Measurements from ENCODE around the gene LRRN3.

DNA sequence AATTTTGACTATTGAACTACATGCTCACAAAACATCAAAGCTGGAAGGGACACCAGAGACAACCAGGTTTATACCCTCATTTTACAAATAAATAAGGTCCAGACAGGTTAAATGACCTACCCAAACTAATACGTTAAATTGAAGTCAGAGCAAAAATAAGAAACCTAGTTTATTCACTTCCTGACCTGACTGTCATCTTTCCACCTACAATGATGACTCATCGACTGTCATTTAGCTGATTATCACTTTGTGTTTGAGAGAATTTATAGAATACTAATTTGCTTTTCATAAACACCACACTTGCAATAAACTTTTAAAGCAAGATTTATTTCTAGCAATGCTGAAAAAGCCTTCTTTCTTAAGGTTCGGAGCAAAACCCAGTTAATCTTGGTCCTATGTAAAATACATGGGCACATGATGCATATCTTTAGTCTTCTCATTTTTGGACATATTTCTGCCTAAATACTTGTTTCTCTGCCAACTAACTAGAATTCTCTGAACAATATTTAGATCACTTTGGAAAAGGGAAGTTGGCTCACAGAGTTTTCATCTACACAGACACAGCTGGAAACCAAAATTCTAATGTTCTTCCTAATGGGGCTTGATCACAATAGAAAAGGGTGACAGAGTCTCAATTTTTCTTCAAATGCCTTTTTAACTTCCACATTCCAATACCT is 16.7 kb upstream of the LRRN3 start:
- no peak for TF ChIP-seq JUNB (IDR thresholded peaks at IDR 0.05; ENCODE audit: unreplicated experiment)
- TF ChIP-seq, protein P1, sequence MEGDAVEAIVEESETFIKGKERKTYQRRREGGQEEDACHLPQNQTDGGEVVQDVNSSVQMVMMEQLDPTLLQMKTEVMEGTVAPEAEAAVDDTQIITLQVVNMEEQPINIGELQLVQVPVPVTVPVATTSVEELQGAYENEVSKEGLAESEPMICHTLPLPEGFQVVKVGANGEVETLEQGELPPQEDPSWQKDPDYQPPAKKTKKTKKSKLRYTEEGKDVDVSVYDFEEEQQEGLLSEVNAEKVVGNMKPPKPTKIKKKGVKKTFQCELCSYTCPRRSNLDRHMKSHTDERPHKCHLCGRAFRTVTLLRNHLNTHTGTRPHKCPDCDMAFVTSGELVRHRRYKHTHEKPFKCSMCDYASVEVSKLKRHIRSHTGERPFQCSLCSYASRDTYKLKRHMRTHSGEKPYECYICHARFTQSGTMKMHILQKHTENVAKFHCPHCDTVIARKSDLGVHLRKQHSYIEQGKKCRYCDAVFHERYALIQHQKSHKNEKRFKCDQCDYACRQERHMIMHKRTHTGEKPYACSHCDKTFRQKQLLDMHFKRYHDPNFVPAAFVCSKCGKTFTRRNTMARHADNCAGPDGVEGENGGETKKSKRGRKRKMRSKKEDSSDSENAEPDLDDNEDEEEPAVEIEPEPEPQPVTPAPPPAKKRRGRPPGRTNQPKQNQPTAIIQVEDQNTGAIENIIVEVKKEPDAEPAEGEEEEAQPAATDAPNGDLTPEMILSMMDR (conservative IDR thresholded peaks at IDR 0.05; ENCODE audit: low read depth in 2 of 2): no peak
- no peak for TF ChIP-seq EZH2 (IDR thresholded peaks at IDR 0.05; ENCODE audit: low read depth, unreplicated experiment)
- TF ChIP-seq POLR2AphosphoS5 (IDR thresholded peaks at IDR 0.05; ENCODE audit: low read depth): no peak
- TF ChIP-seq CREB1 (CRISPR knock-in tag; IDR thresholded peaks at IDR 0.05; ENCODE audit: low read depth): no peak
- no peak for TF ChIP-seq EZH2phosphoT487 (IDR thresholded peaks at IDR 0.05; ENCODE audit: unreplicated experiment)
- no peak for TF ChIP-seq STAT1 (IDR thresholded peaks at IDR 0.05; ENCODE audit: unreplicated experiment)
- TF ChIP-seq, protein P2, sequence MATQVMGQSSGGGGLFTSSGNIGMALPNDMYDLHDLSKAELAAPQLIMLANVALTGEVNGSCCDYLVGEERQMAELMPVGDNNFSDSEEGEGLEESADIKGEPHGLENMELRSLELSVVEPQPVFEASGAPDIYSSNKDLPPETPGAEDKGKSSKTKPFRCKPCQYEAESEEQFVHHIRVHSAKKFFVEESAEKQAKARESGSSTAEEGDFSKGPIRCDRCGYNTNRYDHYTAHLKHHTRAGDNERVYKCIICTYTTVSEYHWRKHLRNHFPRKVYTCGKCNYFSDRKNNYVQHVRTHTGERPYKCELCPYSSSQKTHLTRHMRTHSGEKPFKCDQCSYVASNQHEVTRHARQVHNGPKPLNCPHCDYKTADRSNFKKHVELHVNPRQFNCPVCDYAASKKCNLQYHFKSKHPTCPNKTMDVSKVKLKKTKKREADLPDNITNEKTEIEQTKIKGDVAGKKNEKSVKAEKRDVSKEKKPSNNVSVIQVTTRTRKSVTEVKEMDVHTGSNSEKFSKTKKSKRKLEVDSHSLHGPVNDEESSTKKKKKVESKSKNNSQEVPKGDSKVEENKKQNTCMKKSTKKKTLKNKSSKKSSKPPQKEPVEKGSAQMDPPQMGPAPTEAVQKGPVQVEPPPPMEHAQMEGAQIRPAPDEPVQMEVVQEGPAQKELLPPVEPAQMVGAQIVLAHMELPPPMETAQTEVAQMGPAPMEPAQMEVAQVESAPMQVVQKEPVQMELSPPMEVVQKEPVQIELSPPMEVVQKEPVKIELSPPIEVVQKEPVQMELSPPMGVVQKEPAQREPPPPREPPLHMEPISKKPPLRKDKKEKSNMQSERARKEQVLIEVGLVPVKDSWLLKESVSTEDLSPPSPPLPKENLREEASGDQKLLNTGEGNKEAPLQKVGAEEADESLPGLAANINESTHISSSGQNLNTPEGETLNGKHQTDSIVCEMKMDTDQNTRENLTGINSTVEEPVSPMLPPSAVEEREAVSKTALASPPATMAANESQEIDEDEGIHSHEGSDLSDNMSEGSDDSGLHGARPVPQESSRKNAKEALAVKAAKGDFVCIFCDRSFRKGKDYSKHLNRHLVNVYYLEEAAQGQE (IDR thresholded peaks at IDR 0.05; ENCODE audit: unreplicated experiment): no peak
- TF ChIP-seq, protein P3, sequence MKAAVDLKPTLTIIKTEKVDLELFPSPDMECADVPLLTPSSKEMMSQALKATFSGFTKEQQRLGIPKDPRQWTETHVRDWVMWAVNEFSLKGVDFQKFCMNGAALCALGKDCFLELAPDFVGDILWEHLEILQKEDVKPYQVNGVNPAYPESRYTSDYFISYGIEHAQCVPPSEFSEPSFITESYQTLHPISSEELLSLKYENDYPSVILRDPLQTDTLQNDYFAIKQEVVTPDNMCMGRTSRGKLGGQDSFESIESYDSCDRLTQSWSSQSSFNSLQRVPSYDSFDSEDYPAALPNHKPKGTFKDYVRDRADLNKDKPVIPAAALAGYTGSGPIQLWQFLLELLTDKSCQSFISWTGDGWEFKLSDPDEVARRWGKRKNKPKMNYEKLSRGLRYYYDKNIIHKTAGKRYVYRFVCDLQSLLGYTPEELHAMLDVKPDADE (IDR thresholded peaks at IDR 0.05): no peak
- TF ChIP-seq NANOG (IDR thresholded peaks at IDR 0.05; ENCODE audit: borderline replicate concordance): no peak
- no peak for TF ChIP-seq ZNF114 (CRISPR knock-in tag; IDR thresholded peaks at IDR 0.05)

All from GM23338 (cell line).